Measurements from ENCODE around the gene LRRC37A2.
"Not testable (repeated sequence)": the region's sequence is repeated elsewhere in the genome, so short reads cannot be mapped to it uniquely, and the experiment has no call there.

GRCh38 chr17:46481310-46481709 lies 31.0 kb upstream of the LRRC37A2 start:
- not testable (repeated sequence) for TF ChIP-seq CTCF (IDR thresholded peaks at IDR 0.05); POLR2AphosphoS5 (IDR thresholded peaks at IDR 0.05; ENCODE audit: insufficient read depth in 1 of 2, low read depth in 1 of 2); POLR2A (IDR thresholded peaks at IDR 0.05)

Data from vagina (tissue), 2 donors.